ENCODE data around the gene NARS2. TPM values are rescaled to one million over a fixed set of nuclear protein-coding genes. Genes with fewer than 3 reads are reported as not detected.

Gene NARS2
- total and polyA plus RNA-seq, 9 of the 15 experiments (the other 6 are each of a cell fraction or from before 2014, with no cell fraction given), result 26.8 to 48.0 (median 34.2) TPM

GRCh38 chr11:78392854-78393253, 181.8 kb downstream of the NARS2 start (continued):
- no peak for TF ChIP-seq BRF2 (IDR thresholded peaks at IDR 0.05; ENCODE audit: borderline replicate concordance, insufficient read depth, insufficient read length)
- peak; percentile 84 for TF ChIP-seq TOE1 (IDR thresholded peaks at IDR 0.05; ENCODE audit: borderline replicate concordance)
- TF ChIP-seq TOE1 (CRISPR knock-in tag; IDR thresholded peaks at IDR 0.05; ENCODE audit: borderline replicate concordance, low read depth), result no peak
- TF ChIP-seq, protein P1, sequence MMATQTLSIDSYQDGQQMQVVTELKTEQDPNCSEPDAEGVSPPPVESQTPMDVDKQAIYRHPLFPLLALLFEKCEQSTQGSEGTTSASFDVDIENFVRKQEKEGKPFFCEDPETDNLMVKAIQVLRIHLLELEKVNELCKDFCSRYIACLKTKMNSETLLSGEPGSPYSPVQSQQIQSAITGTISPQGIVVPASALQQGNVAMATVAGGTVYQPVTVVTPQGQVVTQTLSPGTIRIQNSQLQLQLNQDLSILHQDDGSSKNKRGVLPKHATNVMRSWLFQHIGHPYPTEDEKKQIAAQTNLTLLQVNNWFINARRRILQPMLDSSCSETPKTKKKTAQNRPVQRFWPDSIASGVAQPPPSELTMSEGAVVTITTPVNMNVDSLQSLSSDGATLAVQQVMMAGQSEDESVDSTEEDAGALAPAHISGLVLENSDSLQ (IDR thresholded peaks at IDR 0.05), result peak; percentile 80
- TF ChIP-seq ZNF175 (CRISPR knock-in tag; IDR thresholded peaks at IDR 0.05; ENCODE audit: low read depth), result 0 out of 2 replicates have a peak, but pooled peaks have one; percentile 27
- peak; percentile 93 for TF ChIP-seq MEIS2 (IDR thresholded peaks at IDR 0.05; ENCODE audit: partially characterized antibody)
- TF ChIP-seq ZNF316 (IDR thresholded peaks at IDR 0.05), result no peak
- peak; percentile 80 for TF ChIP-seq CEBPB (tag; IDR thresholded peaks at IDR 0.05)
- peak; percentile 81 for TF ChIP-seq MYC (IDR thresholded peaks at IDR 0.05; ENCODE audit: low read depth, low read length)
- no peak for TF ChIP-seq MYC (CRISPR knock-in tag; IDR thresholded peaks at IDR 0.05; ENCODE audit: borderline replicate concordance, low read depth)
- peak; percentile 29; the same call in 1 of the 2 replicates for TF ChIP-seq POLR2AphosphoS5 (IDR thresholded peaks at IDR 0.05; ENCODE audit: control insufficient read depth, insufficient read depth, low read depth, low read length)
- TF ChIP-seq SOX6 (IDR thresholded peaks at IDR 0.05), result peak; percentile 71
- TF ChIP-seq SAFB2 (IDR thresholded peaks at IDR 0.05; ENCODE audit: borderline replicate concordance, low read depth, low read length, severe bottlenecking), result no peak
- no peak for TF ChIP-seq EGR1 (conservative IDR thresholded peaks at IDR 0.05)
- no peak for TF ChIP-seq ZKSCAN1 (IDR thresholded peaks at IDR 0.05; ENCODE audit: low read depth, low read length)
- 0 out of 2 replicates have a peak, but pooled peaks have one; percentile 20 for TF ChIP-seq CREB1 (IDR thresholded peaks at IDR 0.05)
- no peak for TF ChIP-seq CREB1 (CRISPR knock-in tag; IDR thresholded peaks at IDR 0.05)
- no peak for TF ChIP-seq CBX8 (IDR thresholded peaks at IDR 0.05; ENCODE audit: borderline replicate concordance, extremely low read depth, low read depth, low read length, poor library complexity, severe bottlenecking)
- 0 out of 2 replicates have a peak, but pooled peaks have one; percentile 30 for TF ChIP-seq MXI1 (IDR thresholded peaks at IDR 0.05; ENCODE audit: low read depth, low read length)
- TF ChIP-seq BACH1 (tag; IDR thresholded peaks at IDR 0.05), result peak; percentile 55; the same call in 1 of the 2 replicates
- 0 out of 2 replicates have a peak, but pooled peaks have one; percentile 16 for TF ChIP-seq SMAD4 (CRISPR knock-in tag; conservative IDR thresholded peaks at IDR 0.05)
- TF ChIP-seq U2AF1 (optimal IDR thresholded peaks at IDR 0.05; ENCODE audit: low read depth, low read length), result no peak
- TF ChIP-seq JUND (IDR thresholded peaks at IDR 0.05; ENCODE audit: borderline replicate concordance, low read depth, low read length), result peak; percentile 50; the same call in 1 of the 2 replicates
- peak; percentile 46; the same call in 1 of the 3 replicates for TF ChIP-seq JUND (tag; IDR thresholded peaks at IDR 0.05; ENCODE audit: borderline replicate concordance, low read depth, low read length)
- TF ChIP-seq MAFK (IDR thresholded peaks at IDR 0.05; ENCODE audit: low read length), result peak; percentile 16; the same call in 1 of the 2 replicates
- no peak for TF ChIP-seq SRF (CRISPR knock-in tag; IDR thresholded peaks at IDR 0.05)
- TF ChIP-seq TRIM24 (IDR thresholded peaks at IDR 0.05), result peak in 1 of 2 experiments; percentile 59; a peak in 1 of 4 replicates
- peak; percentile 60; the same call in 1 of the 2 replicates for TF ChIP-seq ATF7 (IDR thresholded peaks at IDR 0.05)
- no peak for TF ChIP-seq GATAD2A (IDR thresholded peaks at IDR 0.05)
- TF ChIP-seq ZNF551 (CRISPR knock-in tag; IDR thresholded peaks at IDR 0.05), result no peak

Data from K562 (cell line).